ENCODE results near the gene CASP10. TPM values are rescaled to one million over a fixed set of nuclear protein-coding genes. Genes with fewer than 3 reads are reported as not detected.
A peak's percentile ranks its signal among the peaks of the same experiment; 100 is the strongest.
"Not testable (repeated sequence)": the region's sequence is repeated elsewhere in the genome, so short reads cannot be mapped to it uniquely, and the experiment has no call there.

The CASP10 gene
- total RNA-seq, 1 donor from 2014 or later: 2.6 TPM

- H3K27me3 ChIP-seq (ENCODE audit: control insufficient read depth, insufficient read depth, low read length): no peaks in the 10 kb centered on the region
- no peak for TF ChIP-seq CTCF (IDR thresholded peaks at IDR 0.05; ENCODE audit: insufficient read depth, low read length, severe bottlenecking)
- DNase-seq (ENCODE audit: low read depth): no peak
- no peak overlapping the region for H3K4me3 ChIP-seq (ENCODE audit: low read depth, low read length)
- H3K36me3 ChIP-seq (ENCODE audit: control insufficient read depth, insufficient read depth, low read length): peaks cover 29% of the 10 kb centered on the region
- no peak for FAIRE-seq
Measured at GRCh38 chr2:201139836-201140604, 42.9 kb upstream of the CASP10 start.

GRCh38 chr2:201144101-201145051 is 38.6 kb upstream of the CASP10 start:
- DNase-seq (ENCODE audit: low read depth) (no peak), FAIRE-seq (no peak)
- no peak for TF ChIP-seq CTCF (IDR thresholded peaks at IDR 0.05; ENCODE audit: insufficient read depth, low read length, severe bottlenecking)
- no peak overlapping the region for H3K4me3 ChIP-seq (ENCODE audit: low read depth, low read length)
- peaks cover 8% of the 10 kb centered on the region for H3K36me3 ChIP-seq (ENCODE audit: control insufficient read depth, insufficient read depth, low read length)
- H3K27me3 ChIP-seq (ENCODE audit: control insufficient read depth, insufficient read depth, low read length): no peaks in the 10 kb centered on the region

- H3K4me3 ChIP-seq (ENCODE audit: low read depth, low read length): no peak overlapping the region
Measured at GRCh38 chr2:201148434-201148990, 34.4 kb upstream of the CASP10 start.

GRCh38 chr2:201149064-201149820 is 33.7 kb upstream of the CASP10 start:
- Histone ChIP-seq H3K27me3 (ENCODE audit: control insufficient read depth, insufficient read depth, low read length) (no peaks in the 10 kb centered on the region), H3K36me3 (ENCODE audit: control insufficient read depth, insufficient read depth, low read length) (peaks cover 17% of the 10 kb centered on the region), H3K4me3 (ENCODE audit: low read depth, low read length) (no peak overlapping the region)
- TF ChIP-seq CTCF (IDR thresholded peaks at IDR 0.05; ENCODE audit: insufficient read depth, low read length, severe bottlenecking): no peak
- FAIRE-seq (peak; percentile 60), DNase-seq (ENCODE audit: low read depth) (peak; percentile 96)

More at GRCh38 chr2:201148434-201148990, 34.4 kb upstream of the CASP10 start:
- no peak for FAIRE-seq
- no peaks in the 10 kb centered on the region for H3K27me3 ChIP-seq (ENCODE audit: control insufficient read depth, insufficient read depth, low read length)
- no peak for DNase-seq (ENCODE audit: low read depth)
- no peak for TF ChIP-seq CTCF (IDR thresholded peaks at IDR 0.05; ENCODE audit: insufficient read depth, low read length, severe bottlenecking)
- H3K36me3 ChIP-seq (ENCODE audit: control insufficient read depth, insufficient read depth, low read length): peaks cover 16% of the 10 kb centered on the region

- H3K4me3 ChIP-seq (ENCODE audit: low read depth, low read length); FAIRE-seq; H3K27me3 ChIP-seq (ENCODE audit: control insufficient read depth, insufficient read depth, low read length): not testable (repeated sequence)
- DNase-seq (ENCODE audit: low read depth): peak; percentile 79
- peaks cover 17% of the 10 kb centered on the region for H3K36me3 ChIP-seq (ENCODE audit: control insufficient read depth, insufficient read depth, low read length)
Measured at GRCh38 chr2:201149821-201150165, 33.1 kb upstream of the CASP10 start.
